NCI-H187 (cell line): ENCODE data around the gene PPP2R2C.

Experiments
- DNase-seq, 2 experiments: peaks; one replicate each; lab custom pipeline; 2025; lab: John Stamatoyannopoulos, UW

Gene PPP2R2C

DNA sequence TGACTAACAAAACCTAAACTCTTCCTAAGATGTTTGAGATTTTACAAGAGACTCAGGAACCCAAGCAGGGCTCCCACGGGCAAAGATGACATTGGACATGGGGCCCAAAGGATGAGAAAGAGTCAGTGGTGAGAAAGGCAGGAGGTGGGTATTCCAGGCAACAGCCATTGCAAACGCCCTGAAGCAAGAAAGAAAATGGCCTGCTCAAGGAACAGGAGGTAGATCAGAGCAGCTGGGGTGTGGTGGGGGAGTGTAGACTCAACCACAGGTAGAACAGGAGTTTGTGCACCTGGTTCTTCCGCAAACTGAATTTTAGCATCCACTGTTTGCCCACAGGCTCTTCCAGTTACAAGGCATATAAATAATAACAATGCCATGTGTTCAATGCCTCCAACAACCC lies 3.3 kb downstream of the PPP2R2C start:
- no peak for DNase-seq

DNA sequence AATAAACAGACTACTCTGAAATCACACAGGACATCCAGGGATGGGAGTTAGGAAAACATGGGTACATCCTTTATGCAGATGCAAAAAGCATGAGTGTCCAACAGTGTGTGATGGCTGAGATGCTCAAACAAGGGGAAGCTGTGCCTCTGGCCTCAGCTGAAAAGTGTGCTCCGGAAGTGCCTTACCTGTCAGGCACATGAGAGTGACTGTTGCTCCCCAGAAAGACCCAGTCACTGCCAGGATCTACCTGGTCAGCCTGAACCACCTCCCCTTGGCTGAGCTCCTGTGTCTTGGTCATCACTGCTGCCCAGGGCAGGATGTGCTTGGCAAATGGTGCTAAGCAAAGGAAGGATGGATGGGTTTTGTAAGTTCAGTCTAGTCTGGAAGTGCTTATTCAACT lies 4.0 kb downstream of the PPP2R2C start:
- no peak for DNase-seq

DNA sequence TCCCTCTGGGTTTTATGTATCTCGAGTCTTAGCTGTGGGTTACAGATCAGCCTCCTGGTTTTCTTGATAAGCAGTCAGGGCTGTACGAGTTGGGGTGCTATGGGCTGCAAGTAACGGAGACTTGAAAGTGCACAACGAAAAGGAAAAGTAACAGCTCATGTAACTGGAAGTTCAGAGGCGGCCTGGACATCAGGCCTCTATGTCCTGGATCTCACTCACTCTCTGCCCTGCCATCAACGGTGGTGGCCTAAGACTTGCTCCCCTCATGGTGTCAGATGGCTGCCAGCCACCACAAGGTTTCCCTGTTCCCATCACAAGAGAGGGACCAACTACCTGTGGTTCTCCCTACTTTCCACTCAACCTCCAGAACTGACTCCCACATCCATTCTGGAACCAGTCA lies 4.8 kb downstream of the PPP2R2C start:
- DNase-seq = no peak

DNA sequence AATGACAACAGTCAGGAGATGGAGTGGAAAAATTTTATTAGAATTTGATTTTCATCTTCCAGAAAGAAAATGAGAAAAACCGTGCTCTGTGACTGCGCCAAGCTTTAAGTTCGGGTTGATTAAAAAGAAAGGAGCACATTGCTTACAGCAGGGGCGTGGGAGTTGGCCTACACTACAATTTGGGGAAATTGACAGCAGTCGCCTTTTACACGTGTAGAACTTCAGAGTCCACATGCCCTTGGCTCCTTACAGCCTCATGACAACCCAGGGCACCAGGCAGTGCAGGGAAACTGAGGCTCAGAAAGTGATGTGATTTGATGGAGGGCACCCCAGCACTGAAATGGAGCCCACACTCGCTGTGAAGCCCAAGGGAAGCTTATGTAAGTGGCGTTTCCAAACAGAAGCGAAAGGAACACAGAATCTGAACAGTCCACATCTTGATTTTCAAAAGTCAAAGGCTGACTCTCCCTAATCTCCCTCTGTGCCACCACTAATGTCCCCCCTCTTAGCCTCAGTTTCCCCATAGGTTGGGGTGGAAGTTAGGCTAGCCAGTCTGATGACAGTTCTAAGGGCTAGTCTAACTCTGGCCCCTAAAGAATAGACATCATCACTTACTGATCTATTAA lies 5.5 kb downstream of the PPP2R2C start:
- DNase-seq = no peak

DNA sequence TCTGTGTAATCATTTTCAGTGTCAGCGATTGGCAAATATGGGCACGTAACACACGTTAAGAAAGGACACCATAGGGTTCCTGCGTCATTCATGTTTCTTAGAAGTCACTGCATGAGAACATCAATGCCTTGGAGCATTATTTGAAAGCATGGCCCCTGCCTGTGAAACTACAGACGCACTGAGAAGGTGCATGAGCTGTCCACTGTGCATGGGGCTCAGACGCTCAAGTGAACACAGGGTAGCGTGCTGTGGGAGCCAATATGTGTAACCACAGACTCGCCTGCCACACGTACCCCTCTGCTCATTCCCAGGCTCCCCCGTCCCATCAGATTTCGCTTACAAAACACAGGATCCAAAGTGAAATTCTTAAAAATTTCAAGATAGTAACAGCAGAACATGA lies 6.5 kb downstream of the PPP2R2C start:
- no peak for DNase-seq

DNA sequence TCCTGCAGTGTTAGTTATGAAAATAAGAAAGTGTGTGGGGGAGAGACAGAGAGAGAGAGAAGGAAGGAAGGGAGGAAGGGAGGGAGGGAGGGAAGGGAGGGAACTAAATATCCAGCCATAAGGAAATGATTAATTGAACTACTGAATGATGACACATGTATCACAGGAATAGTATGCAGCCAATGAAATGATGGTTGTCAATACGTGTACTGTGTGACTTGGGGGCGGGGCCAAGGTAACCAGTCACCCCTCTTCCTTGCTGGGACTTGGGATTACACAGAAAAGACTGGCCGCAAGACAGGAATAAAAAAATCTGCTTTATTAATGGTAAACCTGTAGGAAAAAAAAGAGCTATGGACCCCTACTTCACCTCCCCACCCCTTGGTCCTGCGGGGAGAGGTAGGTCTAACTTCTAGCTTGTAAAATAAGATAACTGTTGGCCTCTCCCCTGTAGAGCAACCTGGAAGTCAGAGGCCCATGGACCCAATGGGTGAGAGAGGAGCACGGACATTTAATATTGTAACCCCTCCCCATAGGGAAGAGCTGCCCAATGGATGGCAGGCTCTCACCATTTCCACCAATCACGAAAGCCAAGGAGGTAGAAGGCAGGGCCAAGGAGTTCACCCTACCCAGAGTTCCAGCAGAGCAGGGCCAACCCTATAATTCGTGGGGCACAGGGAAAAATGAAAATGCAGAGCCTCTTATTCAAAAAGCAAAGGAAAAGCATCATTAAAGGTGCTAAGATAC lies 7.4 kb downstream of the PPP2R2C start:
- DNase-seq = no peak

DNA sequence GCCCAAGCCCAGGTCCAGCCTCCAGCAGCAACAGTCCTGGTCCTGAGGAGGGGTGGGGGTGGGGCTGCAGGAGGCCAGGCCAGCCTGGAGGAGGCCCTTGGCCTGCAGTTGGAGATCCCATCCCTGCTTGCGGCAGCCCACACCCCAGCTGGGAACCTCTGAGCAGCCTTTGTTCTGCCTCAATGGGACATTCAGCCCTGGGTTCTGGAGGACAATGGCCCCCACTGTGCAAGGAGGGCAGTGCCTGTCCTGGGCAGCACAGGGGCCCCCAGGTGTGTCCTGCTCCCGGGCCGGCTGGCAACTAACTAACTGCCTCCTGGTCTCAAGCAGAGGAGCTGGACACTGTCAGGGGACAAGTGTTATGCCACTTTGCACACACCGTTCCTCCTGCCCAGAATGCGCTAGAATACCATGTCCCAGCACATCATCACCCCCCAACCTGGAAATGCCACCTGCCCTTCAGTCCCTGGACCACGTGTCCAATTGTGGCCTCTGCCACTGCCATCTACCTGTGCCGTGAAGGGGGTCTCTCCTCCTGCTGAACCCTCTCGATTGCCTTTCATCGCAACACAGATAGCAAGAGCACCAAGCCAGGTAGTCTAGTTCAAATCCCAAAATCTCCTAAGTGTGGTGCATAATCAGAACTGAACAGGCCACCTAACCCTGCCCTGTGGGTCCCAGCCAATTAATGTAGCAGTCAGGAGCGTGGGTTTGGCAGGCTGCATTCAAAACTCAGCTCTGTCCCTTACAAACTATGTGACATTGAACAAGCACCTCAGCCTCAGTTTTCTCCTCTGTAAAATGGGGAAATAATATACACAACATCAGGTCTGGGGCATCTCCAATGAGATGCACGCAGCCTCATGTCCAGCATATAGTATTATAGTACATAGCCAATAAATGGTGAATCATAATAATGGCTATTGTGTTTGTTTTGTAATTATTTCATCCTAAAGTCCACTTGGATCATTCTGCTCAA lies 8.8 kb downstream of the PPP2R2C start:
- DNase-seq = no peak

DNA sequence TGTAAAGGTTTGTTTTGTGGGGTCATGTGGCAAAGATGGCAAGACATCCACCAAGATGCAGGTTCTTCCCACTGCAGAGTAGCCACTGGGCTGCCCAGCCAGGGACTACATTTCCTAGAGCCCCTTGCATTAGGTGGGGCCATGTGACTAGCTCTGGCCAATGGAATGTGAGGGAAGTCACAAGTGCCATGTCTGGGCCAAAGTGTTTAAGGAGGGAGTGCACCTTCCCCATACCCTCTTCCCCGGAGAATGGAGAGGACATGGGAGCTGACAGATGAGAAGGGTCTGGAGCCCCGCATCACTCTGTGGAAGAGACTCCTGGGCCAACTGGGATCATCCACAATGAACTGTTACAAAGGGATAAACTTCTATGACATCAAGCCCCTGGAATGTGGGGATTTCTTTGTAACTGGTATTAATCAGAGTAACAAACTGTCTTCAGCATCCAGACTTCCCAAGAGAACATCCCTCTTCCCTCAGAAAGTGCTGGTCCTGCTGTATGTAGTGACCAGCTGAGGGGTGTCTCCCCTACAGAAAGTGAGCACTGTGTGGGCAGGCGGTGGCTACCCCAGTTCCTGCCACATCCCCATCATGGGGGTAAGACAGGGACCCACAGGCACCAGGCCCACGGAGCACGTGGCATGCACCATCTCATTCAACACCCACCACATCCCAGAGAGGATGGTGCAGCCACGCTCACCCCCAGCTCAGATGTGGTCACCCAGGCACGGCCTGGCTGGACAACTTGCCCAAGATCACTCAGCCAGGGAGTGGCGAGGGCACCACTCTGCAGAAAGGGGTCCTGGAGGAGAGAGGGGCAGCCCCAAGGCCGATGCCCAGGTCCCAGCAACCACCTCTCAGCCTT lies 10.9 kb downstream of the PPP2R2C start:
- no peak for DNase-seq

DNA sequence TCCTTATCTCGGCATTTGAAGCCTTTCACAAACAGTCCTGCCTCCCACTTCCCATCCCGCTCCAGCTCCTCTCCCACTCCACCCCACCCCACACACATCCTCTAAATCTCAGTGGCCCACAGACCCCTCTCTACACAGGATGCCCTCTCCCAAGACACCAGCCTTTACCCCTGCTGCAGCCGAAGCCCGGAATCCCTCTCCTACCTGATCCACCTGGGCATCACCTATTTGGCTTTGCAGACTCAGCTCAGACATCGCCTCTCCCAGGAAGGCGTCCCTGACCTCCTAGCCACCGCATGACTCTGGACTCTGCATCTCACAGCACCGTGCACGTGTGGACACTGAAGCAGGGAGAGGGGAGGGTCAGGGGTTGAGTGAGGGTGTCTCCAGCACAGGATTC lies 11.5 kb downstream of the PPP2R2C start:
- DNase-seq = no peak

DNA sequence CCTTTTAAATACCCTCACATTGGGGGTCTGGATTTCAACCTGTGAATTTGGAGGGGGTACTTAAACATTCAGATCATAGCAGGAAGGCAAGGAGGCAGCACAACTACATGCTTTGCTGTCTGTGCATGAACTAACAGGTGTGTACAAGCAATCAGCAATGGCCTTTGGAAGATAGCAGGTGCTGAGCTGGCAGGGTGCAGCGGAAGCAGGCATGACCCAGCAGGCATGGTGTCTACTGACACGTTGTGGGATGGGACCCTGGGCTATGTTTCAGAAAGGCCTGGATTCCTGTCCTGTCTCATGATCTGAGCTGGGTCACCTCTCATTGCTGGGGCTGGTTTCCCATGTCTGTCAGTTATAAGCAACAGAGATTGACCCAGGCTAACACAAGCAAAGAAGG lies 13.9 kb downstream of the PPP2R2C start:
- no peak for DNase-seq

DNA sequence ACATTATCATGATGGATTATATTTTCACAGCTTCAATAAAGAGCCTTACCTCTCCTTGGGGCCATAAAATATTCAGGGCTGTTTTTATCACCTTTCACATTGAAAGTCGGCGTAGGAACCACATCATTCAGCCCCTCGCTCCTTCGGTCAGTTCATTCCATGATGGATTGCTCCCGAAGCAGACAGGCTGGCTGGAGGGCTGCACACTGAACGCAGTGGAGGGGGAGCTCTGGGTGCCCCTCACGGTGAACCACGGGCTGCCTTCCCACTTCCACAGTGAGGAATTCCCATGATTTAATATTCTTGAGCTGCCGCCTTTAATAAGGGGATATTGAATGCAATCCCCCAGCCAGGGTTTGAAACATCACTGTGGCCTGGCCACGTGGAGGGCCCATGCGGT lies 16.0 kb downstream of the PPP2R2C start:
- no peak for DNase-seq

DNA sequence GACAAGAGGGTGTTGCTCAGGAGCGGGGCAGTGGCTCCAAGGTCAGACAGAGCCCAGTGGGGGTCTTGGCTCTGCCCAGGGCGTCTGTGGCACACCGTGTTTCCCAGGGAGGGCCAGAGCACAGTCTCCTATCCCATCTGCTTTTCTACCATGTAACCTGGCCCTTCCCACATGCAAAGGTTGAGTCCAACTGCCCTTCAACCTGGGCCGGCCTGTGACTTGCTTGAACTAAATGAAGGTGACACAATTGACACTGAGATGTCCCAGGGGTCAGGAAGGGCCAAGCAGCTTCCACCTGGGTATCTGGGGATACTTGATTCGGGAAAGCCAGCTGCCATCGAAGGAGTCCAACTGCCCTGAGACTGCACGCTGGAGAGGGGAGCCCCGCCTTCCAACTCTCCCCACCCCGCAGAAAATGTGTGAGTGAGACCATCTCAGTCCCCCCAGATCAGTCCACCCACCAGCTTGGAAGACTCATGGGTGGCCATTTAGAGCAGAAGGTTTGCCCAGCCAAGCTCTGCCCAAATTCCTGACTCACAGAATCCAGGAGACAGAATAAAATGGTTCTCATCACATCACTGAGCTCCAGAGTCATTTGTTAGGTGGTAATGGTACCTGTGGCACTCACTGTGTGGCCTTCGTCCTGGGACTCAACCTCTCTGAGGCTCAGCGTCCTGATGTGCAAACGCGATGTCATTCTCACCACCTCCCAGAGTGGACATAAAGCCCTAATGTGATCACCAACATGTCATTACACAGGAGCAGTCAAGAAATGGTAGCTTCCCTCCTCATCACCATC lies 18.1 kb downstream of the PPP2R2C start:
- DNase-seq = no peak

DNA sequence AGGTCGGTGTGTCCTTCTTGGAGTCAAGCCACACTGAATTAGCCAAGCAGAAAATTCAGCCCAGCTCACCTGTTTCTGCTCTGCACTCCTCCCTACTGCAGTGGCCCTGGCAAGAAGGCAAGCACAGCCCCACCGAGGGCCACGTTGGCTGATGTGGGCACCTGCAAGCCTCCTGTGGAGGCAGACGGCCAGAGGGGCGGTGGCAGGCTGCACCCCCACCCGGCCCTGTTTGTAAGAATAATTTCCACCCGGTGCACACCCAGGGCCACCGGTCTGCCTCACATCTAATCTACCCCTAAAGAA lies 18.8 kb downstream of the PPP2R2C start:
- no peak for DNase-seq

DNA sequence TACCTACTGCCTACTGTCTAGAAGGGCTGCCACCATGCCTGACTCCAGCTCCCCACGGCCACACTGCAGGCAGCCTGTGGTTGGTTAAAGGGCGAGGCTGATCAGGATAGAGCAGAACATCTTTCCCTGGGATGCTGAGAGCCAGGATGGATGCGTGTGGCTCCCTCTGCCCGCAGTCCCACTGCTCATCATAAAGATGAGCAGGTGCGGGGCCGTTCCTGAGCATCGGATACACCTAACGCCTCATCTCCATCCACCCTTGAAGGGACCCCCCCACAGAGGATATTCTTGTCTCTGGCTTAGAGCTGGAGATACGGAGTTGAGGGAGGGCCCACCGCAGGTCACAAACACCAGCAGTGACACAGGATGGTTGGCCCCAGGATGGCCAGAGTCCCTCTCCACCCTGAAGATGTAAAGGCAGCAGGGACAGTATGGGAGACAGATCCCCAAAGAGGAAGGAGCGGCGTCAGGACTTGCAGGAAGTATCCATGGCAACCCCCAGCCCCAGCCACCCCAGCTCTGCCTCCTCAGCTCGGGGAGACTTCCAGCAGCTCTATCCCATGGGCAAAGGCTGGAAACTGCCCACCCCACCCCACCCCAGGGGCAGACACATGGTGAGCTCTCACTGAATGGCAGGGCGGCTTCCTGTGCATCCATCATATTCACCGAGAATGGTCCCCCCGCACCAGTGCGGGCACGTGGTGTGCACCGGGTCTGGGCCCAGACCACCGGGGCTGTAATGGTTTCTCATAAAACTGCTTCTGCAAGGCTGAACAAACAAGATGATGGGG lies 19.3 kb downstream of the PPP2R2C start:
- no peak for DNase-seq

DNA sequence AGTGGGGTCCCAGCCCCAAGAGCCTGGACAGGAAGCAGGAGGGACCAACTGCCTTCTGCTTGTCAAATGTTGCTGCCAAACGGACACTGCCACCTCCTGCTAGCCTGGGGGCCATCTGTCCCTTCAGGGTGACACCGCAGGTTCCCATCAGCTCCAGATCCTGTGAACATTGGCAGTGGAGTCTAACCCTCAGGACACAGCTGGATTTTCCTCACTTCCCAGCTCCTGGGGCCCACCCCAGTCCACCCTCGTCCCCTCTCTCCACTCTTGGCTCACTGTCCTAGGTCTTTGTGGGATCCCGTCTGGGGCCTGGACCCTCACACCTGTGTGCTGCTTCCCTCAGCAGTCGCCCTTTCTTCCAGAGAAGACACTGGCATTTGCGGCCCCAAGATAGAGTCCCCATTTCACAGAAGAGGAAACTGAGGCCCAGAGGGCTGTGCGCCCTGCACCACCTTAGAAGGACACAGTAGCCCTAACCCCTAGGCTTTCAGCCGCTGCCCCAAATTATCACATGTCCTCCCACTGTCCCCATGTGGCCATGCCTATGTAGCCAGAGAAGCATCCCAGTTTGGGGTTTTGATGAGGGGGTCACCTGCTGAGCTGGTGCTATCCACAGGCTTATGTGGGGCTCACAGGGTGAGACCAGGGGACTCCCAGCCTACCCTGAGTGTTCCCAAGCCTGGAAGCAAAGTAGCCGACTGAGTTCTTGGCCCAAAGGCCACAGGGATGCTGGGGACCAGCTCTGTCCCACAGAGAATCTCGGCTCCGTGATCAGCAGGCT lies 20.1 kb downstream of the PPP2R2C start:
- no peak for DNase-seq

DNA sequence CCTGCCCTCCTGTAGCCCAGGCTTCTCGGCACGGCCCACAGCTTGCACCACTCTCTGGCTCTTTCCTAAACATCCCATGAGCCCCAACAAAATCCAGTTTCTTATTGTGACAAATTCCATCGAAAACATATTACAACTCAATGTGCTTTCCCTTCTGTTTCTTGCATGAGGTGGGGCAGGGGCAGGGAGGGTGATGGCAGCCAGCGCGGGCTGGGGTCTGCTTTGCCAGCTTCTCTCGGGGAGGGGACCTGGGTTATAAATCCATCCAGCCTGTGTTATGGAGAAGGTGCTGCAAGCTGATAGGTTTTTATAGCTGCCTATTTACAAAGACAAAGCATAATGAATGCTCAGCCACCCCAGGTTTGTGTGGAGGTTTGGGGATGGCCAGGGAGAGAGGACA lies 21.1 kb downstream of the PPP2R2C start:
- no peak for DNase-seq

DNA sequence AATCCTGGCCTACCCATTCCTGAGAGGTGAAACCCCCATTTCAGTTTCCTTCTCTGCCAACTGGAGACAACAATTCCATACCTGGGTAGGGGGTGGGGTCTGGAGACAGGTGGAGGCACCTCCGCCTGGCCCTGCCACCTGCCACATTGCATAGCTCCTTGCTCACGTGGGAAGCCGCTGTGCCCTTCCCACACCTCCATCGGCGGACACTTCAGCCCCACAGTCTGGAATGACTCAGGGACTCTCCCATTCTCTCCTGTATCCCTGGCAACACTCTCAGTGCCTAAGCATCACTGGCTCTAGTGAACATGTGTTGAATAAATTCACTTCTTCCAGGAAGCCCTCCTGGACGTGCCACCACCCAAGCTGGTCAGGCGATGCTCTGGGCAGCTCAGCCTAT lies 21.7 kb downstream of the PPP2R2C start:
- no peak for DNase-seq

DNA sequence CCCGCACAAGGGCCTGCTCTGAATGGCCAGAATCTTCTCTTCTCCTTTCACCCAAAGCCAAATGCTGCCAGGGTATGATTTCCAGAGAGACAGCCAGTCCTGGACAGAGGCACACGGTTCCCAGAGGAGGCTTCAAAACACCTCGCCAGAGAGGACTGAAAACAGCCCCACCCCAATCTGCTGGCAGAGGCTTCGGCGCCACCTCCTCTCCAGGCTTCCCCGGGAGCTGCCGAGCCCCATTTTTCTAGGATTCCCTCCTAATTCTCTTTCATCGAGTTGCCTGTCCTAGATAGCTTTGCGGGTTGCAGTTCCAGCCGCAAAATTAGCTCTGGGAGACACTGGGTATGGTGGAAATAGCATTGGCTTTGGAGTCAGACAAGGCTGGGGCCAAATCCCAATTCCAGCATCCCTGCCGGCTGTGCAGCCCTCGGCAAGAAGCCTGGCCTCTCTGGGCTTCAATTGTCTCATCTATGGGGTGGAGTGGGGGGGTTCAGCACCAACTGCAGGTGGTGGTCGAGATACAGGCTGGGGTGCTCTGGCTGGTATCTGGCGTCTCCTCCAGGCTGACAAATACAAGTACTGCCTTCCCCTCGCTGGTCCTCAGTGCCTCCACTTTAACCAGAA lies 22.6 kb downstream of the PPP2R2C start:
- DNase-seq = no peak

DNA sequence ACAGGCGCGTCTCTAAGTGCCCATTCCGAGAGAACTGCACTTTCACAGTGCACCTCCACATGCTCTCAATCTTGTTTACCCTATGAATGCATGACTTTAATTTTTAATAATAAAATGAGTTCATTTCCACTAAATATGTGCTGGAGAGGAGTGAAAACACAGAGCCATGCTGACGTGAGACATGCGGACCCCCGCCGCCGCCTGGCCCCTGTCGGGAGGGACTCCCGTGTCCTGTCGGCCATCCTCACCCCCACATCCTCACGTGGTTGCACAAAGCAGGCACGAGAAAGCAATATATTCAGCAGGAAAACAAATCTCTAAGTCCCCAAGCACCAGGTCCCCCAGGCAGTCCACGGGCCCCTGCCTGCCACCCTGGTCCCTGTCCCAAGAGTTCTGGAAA lies 23.1 kb downstream of the PPP2R2C start:
- no peak for DNase-seq
